COLO829 (cell line): Measurements from ENCODE around the gene FMOD.
"Not testable (repeated sequence)": the region's sequence is repeated elsewhere in the genome, so short reads cannot be mapped to it uniquely, and the experiment has no call there.

Experiments used
- DNase-seq: peaks from one replicate; pipeline ENCODE4 v3.0.0; 2012; ENCODE audit warnings: low spot score

The FMOD gene

DNA sequence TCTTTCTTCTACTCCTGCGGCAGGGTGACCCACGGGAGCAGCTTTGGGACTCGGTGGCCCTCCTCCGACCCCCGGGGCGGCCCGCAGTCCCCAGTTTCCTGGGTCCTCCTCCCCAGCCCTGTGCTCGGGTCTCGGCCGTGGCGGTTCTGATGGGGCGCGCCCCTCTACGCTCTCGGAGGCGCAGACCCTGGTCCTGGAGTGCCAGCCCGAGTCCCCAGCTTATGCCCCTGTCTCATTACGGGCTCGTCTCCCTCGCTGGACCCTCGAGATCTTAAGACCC lies 45.2 kb downstream of the FMOD start:
- DNase-seq, result no peak

DNA sequence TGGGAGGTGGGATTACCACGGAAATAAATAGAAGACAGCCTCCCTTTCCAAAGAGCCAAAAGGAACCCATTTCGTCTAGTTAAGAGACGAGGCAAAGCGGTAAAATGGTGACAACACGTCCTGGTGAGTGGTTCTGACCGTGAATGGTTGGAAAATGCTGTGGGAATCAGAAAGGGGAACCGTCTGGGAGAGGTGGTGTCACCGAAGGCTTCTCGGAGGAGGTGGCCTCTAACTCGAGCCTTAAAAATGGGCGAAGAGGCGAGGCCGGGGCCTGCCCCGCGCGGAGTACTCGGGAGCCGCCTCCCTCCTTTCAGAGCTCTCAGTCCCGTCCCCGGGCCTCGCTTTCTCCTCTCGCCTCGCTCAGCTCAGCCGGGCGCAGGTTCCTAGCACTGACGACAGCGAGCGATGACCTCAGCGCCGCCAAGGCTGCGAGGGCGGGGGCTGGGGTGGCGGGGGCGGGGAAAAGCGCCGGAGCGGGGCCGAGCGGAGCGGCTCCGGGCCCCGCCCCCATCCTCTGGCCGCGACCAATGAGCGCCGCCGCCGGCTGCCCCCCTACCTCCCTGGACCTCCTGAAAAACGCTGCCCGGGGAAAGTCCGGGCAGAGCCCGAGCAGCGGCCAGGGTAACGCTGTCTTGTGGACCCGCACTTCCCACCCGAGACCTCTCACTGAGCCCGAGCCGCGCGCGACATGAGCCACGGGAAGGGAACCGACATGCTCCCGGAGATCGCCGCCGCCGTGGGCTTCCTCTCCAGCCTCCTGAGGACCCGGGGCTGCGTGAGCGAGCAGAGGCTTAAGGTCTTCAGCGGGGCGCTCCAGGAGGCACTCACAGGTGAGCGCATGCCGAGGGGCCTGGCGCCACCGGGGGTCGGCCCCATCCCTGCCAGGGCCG lies 45.8 kb downstream of the FMOD start, which contains the start of gene BTG2:
Gene BTG2 (plus strand): TSS at position 601 of the 890 bp plus-strand sequence. CDS start 88 bp downstream, at position 689.
- DNase-seq, result peak; percentile 93

DNA sequence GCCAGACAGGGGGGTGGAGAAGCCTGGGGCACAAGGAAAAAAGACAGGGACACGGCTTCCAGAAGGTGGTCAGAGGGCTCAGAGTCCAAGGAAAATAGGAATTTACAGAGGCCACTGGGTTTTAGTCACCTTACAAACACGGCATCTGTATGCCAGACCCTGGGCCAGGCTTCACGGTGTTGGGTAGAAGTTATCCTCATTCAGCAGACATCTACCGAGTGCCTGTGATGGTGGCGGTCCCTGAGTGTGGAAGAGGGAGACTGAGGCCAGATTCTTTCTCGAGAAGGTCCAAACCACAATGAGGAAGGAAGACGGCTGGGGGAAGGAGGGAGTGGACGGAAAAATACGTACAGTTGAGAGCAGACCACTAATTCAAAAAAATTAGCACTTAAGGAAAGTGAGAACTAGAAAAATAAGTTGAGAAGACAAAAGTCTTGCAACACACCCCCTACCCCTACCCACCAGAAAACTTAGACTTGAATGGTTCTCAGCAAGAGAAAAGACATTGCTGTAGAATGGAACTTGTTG lies 46.5 kb downstream of the FMOD start:
- no peak for DNase-seq

DNA sequence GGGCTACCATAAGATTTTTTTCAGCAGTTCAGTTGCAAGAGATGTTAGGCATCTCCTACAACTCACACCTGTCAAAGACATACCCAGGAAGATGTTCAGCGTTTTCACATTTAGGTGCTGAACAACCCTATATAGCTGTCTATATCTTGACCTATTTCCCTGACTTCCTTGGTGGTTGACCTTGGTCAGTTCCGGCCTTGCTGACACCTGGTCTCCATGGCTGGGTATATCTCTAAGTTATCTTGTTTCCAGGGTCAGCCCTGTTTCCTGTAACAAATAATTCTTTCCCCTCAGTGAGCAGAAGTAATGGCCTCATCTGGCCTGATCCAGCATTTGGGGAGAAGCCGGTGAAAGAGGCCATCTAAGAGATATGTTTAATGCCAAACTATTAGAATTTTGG lies 48.0 kb downstream of the FMOD start:
- DNase-seq, result no peak

DNA sequence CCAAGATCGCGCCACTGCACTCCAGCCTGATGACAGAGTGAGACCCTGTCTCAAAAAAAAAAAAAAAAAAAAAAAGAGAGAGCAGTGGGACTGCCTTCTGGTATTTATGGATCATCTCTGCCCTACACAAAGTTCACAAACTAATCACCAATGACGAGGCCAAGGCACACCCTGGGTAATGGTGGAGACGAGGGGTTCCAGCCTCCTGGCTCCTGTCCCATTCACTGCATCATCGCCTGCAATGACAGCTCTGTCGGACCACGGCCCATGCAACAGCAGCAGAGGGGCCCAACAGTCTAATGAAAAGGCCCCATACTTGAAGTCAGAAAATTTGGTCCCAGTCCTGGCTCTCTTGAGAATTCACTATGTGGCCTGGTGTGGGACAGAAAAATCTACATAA lies 48.5 kb downstream of the FMOD start:
- DNase-seq, result no peak

DNA sequence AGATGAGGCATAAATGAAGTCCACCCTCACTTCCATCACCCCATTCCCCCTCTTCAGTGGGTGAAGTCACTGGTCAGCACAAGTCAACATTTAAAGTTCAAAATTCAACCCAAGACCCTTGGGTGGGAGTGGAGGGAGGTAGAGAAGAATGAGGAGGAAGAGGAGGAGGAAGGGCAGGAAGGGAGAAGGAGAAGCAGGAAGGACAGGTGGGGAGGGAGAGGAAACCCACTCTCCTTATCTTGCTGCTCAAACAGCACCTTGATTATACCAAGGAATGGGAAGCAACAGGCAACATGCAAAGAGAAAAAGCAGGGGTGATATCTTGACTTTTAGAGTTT lies 49.6 kb downstream of the FMOD start:
- DNase-seq, result no peak

DNA sequence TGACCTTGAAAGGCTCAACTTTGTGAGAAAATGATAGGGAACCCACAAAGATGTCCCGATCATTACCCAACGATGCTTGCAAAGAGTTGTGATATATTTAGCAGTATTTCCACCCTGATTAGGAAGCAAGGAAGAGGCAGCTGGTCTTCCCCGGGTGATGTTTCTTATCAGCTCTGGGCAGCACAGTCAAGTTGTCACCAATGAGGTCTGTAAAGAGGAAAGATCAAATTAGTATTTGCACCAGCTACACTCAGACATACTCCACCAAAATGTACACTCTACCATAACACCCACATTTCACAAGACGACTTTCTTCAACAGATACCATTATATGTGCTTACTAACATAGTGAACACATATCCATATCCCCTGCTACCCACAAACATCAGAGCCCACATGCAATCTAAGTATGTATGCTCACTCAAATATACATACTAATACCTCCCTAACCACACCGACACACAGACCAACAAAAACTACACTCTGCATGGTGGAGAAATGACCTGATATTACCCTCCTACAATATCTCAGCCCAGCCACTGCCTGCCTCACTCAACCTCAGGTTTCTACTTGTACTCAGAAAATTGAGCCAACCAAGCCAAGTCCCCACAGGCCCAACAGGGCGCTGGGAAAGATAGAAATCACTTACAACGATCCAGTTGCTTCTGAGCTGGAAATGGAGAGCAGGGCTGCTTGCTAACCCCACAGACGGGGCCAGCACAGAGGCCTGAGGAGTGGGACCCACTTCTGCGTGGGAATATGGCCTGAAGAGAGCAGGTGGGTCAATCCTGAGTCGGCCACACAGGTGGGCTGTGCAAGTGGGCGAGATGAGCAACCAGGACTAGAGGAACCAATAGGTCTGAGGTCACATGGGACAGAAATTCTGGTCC lies 50.2 kb downstream of the FMOD start:
- DNase-seq, result no peak

DNA sequence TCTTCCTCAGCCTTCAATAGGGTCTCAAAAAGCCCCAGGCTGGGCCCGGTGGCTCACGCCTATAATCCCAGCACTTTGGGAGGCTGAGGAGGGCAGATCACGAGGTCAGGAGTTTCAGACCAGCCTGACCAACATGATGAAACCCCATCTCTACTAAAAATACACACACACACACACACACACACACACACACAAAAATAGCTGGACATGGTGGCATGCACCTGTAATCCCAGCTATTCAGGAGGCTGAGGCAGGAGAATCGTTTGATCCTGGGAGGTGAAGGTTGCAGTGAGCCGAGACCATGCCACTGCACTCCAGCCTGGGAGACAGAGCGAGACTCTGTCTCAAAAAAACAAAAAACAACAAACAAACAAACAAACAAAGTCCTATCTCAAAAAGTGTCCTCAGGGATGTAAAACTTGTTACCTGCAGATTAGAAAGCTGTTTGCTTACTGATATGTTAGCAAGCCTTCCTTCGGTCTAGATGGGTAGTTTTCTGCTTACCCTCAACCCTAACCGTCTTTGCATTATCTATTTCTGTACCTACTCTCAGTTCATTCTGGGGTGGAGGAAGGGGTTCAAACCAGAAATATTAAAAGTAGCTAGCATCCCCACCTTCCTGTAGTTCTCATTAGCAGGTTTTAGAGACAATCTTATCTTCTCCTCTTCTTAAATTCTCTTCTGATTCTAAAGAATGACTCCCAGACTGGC lies 51.0 kb downstream of the FMOD start:
- DNase-seq, result not testable (repeated sequence)

DNA sequence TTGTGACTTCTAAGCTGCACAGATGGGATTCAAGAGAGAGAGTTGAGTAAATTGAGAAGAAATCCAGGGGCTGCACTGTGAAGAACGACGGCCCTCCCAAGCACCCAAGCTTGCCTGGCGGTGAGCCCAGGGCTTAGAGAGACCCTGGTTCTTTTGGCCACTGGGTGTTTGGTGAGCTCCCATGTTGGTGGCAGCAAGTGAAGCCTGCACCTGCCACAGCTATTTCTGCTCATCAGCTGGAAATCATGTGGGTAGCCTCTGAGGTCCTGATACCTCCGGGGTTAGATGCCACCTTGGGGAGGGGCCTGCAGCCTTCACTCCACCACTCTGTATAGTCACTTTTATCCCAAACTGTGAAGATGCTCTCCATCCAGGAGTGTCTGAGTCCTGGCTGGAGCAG lies 51.8 kb downstream of the FMOD start:
- DNase-seq, result no peak

DNA sequence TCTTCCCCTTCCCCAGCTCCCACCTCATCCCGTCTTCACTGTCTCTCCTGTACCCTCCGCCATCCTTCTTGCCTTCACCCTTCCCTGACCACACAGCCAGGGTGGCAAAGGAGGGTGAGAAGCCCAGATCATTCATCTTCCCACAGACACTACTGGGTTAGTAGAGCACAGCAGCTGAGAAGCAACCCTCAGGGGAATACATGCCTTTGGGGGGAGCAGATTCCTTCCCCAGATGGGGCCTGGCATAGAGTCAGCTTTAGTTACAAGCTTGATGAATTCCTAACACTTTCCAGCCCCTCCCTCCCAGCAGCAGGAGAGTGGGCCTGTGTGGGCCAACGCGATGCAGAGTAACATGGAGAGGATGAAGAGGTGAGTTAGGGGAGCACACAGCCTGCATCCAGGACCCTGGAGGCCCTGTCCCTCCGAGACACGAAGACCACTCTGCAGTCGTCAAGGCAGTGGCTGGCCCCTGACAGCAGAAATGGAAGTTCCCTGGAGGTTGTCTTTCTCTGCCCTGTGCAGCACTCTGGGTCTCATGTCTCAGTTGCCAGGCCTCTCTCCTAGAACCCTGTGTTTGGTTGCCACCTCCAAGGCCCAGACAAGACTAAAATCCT lies 54.4 kb downstream of the FMOD start:
- no peak for DNase-seq

DNA sequence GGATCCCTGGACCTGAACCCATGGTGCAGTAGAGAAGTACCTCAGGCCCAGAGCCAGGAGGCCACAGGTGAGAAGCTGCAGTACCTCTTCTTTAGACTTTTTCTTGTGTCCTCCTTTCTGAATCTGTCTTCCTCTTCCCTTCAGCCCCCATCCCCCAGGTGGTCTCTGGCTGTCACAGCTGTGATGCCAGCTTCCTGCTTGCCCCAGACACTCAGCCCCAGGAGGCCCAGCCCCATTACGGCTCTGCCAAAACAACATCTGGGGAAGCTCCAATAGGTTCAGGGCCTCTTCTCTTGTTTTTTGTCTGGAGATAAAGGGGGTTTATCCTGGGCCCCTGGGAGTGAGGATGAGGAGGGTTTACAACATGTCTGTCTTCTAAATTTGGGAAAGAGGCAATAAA lies 55.1 kb downstream of the FMOD start:
- DNase-seq, result no peak

DNA sequence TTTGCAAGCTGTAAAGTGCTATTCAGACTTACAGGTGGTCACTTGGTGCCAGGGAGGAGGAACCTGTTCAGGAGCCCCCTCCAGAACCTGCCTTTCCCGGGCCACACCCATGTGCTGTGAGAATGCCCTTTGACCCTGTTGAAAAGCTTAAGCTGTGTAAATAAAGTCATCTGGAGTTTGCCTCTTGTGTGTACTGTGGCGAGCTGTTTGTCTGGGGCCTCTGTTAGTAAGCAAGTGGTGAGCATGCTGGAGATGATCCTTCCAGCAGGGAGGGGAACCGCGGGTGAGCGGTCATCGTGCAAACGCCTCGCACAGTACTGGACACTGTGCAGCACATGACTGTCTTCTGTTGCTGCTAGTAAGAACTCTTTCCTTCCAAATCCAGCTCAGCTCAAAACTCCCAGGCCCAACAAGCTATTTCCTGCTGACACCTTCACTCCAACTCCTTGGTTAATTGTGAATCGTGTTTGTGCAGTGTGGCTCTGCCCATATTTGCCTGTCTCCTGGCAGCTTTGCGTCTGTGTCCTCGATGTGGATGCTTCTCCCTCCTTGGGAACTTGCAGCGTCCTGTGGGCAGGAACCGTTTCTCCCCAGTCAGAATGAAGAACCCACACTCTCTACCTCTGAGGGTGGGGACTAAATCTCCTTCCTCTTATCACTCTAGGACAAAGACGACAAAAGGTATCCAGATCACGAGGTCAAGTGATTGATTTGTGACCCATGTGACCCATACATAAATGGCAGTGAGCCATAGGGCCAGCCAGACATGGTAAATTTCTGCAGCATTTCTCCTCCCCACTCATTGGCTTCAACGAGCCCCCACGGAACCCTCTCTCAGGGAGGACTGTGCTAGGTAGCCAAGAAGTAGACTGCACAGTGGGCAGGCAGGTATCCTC lies 59.5 kb downstream of the FMOD start:
- DNase-seq, result no peak
